MM.1S (cell line): ENCODE data around the gene ZNF346.
A peak's percentile ranks its signal among the peaks of the same experiment; 100 is the strongest.

Experiments
- DNase-seq: peaks from one replicate; pipeline ENCODE4 v3.0.0-alpha.2; 2015
- H2AFZ ChIP-seq: fragments of 300-600 bp; sonication (generic); 2 replicates; pipeline ENCODE4 v1.6.0; 2016; ENCODE audit warnings: antibody characterized with exemption, low read length
- H3F3A ChIP-seq: fragments of 300-600 bp; sonication (generic); 2 replicates; pipeline ENCODE4 v1.6.1; 2016; ENCODE audit warnings: mild to moderate bottlenecking, antibody characterized with exemption, low read length, moderate library complexity, mixed read lengths; ENCODE audit not compliant: insufficient read depth
- H3K27ac ChIP-seq: fragments of 300-600 bp; sonication (generic); 2 replicates; pipeline ENCODE4 v1.5.1; 2016; ENCODE audit warnings: mild to moderate bottlenecking, low read length
- H3K27me3 ChIP-seq: fragments of 300-600 bp; sonication (generic); replicated peaks from 2 replicates; pipeline ENCODE4 v1.6.0; 2016; ENCODE audit warnings: low read length; ENCODE audit not compliant: insufficient read depth
- H3K36me3 ChIP-seq: fragments of 300-600 bp; sonication (generic); replicated peaks from 2 replicates; pipeline ENCODE4 v1.6.1; 2016; ENCODE audit warnings: mild to moderate bottlenecking, low read length, mixed read lengths; ENCODE audit not compliant: insufficient read depth
- H3K4me1 ChIP-seq: fragments of 300-600 bp; sonication (generic); 2 replicates; pipeline ENCODE4 v1.6.1; 2016; ENCODE audit warnings: low read length, mixed read lengths
- H3K4me2 ChIP-seq: fragments of 300-600 bp; sonication (generic); 2 replicates; pipeline ENCODE4 v1.6.0; 2016; ENCODE audit warnings: low read depth, low read length
- H3K4me3 ChIP-seq: fragments of 300-600 bp; sonication (generic); 2 replicates; pipeline ENCODE4 v1.5.1; 2016; ENCODE audit warnings: low read length, mixed read lengths
- H3K79me2 ChIP-seq: fragments of 300-600 bp; sonication (generic); 2 replicates; pipeline ENCODE4 v1.6.1; 2016; ENCODE audit warnings: mixed run types, low read length, mixed read lengths
- H3K9ac ChIP-seq: fragments of 300-600 bp; sonication (generic); 2 replicates; pipeline ENCODE4 v1.6.1; 2016; ENCODE audit warnings: low read length, mixed read lengths
- H3K9me2 ChIP-seq: fragments of 300-600 bp; sonication (generic); replicated peaks from 2 replicates; pipeline ENCODE4 v1.6.1; 2016; ENCODE audit warnings: mild to moderate bottlenecking, low read length, mixed read lengths; ENCODE audit not compliant: insufficient read depth
- H3K9me3 ChIP-seq: fragments of 300-600 bp; sonication (generic); replicated peaks from 2 replicates; pipeline ENCODE4 v1.6.1; 2016; ENCODE audit warnings: mild to moderate bottlenecking, low read length, mixed read lengths; ENCODE audit not compliant: insufficient read depth
- H4K20me1 ChIP-seq: fragments of 300-600 bp; sonication (generic); 2 replicates; pipeline ENCODE4 v1.6.1; 2016; ENCODE audit warnings: mild to moderate bottlenecking, low read length, moderate library complexity, mixed read lengths; ENCODE audit not compliant: insufficient read depth
- CTCF ChIP-seq: fragments of 300-600 bp; sonication (generic); IDR thresholded peaks from 2 replicates; pipeline ENCODE4 v1.5.1; 2016; ENCODE audit warnings: antibody characterized with exemption, low read length, mixed read lengths
- EZH2 ChIP-seq: fragments of 300-600 bp; sonication (generic); optimal IDR thresholded peaks from 2 replicates; pipeline ENCODE3; 2017; ENCODE audit warnings: low read depth, mild to moderate bottlenecking, antibody characterized with exemption, low read length, mixed read lengths
- EZH2phosphoT487 ChIP-seq: fragments of 300-600 bp; sonication (generic); IDR thresholded peaks from 2 replicates; pipeline ENCODE4 v1.6.1; 2018; ENCODE audit warnings: antibody characterized with exemption, low read length

The ZNF346 gene

GRCh38 chr5:176994460-176995121, 27.9 kb upstream of the ZNF346 start:
- Histone ChIP-seq H3K9ac (peak overlapping the region; percentile 43; the same call in 1 of the 2 replicates), H2AFZ (no peak overlapping the region), H3K79me2 (peaks cover 96% of the 10 kb centered on the region), H4K20me1 (no peaks in the 10 kb centered on the region; the same call in 1 of the 2 replicates), H3K27me3 (no peaks in the 10 kb centered on the region), H3K4me2 (peak overlapping the region; percentile 68), H3K27ac (peak overlapping the region; percentile 83), H3K4me3 (peak overlapping the region; percentile 23), H3K9me2 (no peaks in the 10 kb centered on the region), H3K36me3 (no peaks in the 10 kb centered on the region), H3K4me1 (peaks cover 43% of the 10 kb centered on the region), H3F3A (peaks cover 51% of the 10 kb centered on the region), H3K9me3 (no peaks in the 10 kb centered on the region)
- TF ChIP-seq EZH2: no peak
- DNase-seq: peak; percentile 82

GRCh38 chr5:176995122-176995490, 27.4 kb upstream of the ZNF346 start:
- Histone ChIP-seq H3K4me2 (peak overlapping the region; percentile 68; the same call in 1 of the 2 replicates), H3K4me3 (peak overlapping the region; percentile 23; the same call in 1 of the 2 replicates), H3K4me1 (peaks cover 43% of the 10 kb centered on the region), H3K27me3 (no peaks in the 10 kb centered on the region), H4K20me1 (no peaks in the 10 kb centered on the region; the same call in 1 of the 2 replicates), H3K27ac (peak overlapping the region; percentile 83), H3K9me2 (no peaks in the 10 kb centered on the region), H3K79me2 (peaks cover 96% of the 10 kb centered on the region), H3K9me3 (no peaks in the 10 kb centered on the region), H3K36me3 (no peaks in the 10 kb centered on the region), H3F3A (peaks cover 51% of the 10 kb centered on the region), H3K9ac (peak overlapping the region; percentile 43; the same call in 1 of the 2 replicates), H2AFZ (no peak overlapping the region)
- DNase-seq: no peak
- TF ChIP-seq EZH2phosphoT487 (no peak), EZH2 (no peak), CTCF (no peak)

GRCh38 chr5:176995896-176996767, 26.4 kb upstream of the ZNF346 start:
- Histone ChIP-seq H3K9me3 (no peaks in the 10 kb centered on the region), H3K9me2 (no peaks in the 10 kb centered on the region), H3F3A (peaks cover 51% of the 10 kb centered on the region), H3K27me3 (no peaks in the 10 kb centered on the region), H3K4me2 (peak overlapping the region; percentile 56), H3K79me2 (peaks cover 97% of the 10 kb centered on the region), H3K9ac (peak overlapping the region; percentile 15), H3K27ac (peak overlapping the region; percentile 83), H3K36me3 (no peaks in the 10 kb centered on the region), H3K4me1 (peaks cover 43% of the 10 kb centered on the region), H2AFZ (no peak overlapping the region), H4K20me1 (no peaks in the 10 kb centered on the region; the same call in 1 of the 2 replicates), H3K4me3 (peak overlapping the region; percentile 1; the same call in 1 of the 2 replicates)
- no peak for TF ChIP-seq EZH2
- TF ChIP-seq CTCF: no peak
- TF ChIP-seq EZH2phosphoT487: no peak
- peak; percentile 43 for DNase-seq
